SK-N-SH treated with all-trans-retinoic acid at 6 μM for 48 hours (cell line): ENCODE results near the gene IFI30.

ENCODE experiments used
- BACH2 ChIP-seq: fragments of 250-450 bp; sonication (Bioruptor Pico); IDR thresholded peaks from 2 replicates; pipeline ENCODE4 v1.9.0; 2021; ENCODE audit warnings: mild to moderate bottlenecking, borderline replicate concordance
- OSR1 ChIP-seq: fragments of 250-450 bp; sonication (Bioruptor Pico); IDR thresholded peaks from 2 replicates; pipeline ENCODE4 v1.8.0; 2022; ENCODE audit warnings: moderate library complexity, mild to moderate bottlenecking, inconsistent platforms

GRCh38 chr19:18202778-18203407 is 29.3 kb downstream of the IFI30 start:
- TF ChIP-seq OSR1 (CRISPR knock-in tag) (no peak), BACH2 (CRISPR knock-in tag) (no peak)
